Measurements from ENCODE around the gene GET4.
"Not testable (repeated sequence)": the region's sequence is repeated elsewhere in the genome, so short reads cannot be mapped to it uniquely, and the experiment has no call there.

The GET4 gene

DNA sequence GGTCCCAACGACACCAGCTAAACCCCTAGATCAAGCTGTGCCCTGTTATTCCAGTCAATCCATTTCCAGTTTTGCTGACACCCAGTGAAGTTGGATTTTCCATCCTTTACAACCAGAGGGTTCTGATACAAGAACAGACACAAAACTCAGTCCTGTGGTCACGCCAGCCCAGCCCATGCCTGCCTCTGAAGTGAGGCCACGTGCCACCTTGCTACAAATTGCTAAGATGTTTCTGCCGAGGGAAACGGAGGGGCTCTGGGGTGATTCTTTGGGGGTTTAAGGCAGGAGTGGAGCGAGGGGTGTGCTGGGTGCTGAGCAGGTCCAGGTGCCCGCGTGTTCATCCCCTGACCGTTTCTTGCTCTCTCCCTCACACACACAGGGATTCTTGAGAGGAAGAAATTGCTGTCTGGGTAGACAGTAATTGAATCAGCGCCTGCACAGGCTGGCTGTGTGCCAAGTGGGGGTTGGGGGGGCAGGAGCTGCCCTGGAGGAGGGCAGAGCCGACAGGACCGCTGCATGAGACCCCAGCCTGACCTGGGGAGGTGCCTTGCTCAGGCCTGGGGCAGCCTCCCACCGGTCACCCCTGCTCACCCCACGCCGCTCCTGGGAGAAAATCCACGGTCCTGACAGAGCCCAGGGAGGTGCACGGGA, 40.1 kb downstream of the GET4 start:
- DNase-seq (ENCODE audit: low read depth): no peak

DNA sequence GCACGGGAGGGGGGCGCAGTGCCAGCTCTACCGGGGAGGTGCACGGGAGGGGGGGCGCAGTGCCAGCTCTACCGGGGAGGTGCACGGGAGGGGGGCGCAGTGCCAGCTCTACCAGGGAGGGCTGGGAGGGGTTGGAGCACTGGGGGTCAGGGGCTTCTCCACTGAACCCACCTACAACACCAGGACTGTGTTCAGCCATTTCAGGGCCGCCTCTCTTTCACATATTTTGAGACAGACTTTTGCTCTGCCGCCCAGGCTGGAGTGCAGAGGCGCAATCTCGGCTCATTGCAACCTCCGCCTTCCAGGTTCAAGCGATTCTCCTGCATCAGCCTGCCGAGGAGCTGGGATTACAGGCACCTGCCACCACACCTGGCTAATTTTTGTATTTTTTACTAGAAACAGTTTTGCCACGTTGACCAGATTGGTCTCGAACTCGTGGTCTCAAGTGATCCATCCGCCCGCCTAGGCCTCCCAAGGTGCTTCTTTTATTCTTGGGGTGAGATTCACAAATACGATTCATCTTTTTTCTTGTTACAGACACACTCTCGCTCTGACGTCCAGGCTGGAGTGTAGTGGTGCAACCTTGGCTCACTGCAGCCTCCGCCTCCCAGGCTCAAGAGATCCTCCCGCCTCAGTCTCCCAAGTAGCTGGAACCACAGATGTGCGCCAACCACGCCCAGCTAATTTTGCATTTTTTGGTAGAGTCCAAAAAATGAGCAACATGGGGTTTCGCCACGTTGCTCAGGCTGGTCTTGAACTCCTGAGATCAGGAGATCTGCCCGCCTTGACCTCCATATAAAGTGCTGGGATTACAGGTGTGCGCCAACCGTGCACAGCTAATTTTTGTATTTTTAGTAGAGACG, 41.1 kb downstream of the GET4 start:
- no peak for DNase-seq (ENCODE audit: low read depth)

DNA sequence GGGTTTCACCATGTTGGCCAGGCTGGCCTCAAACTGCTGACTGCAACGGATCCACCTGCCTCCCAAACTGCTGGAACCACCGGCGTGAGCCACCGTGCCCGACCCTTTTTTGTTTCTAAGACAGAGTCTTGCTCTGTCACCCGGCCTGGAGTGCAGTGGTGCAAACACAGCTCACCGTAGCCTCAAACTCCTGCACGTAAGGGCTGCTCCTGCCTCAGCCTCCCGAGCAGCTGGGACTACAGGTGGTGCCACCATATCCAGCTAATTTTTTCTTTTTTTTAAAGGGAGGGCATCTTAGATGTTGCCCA, 41.7 kb downstream of the GET4 start:
- no peak for DNase-seq (ENCODE audit: low read depth)

DNA sequence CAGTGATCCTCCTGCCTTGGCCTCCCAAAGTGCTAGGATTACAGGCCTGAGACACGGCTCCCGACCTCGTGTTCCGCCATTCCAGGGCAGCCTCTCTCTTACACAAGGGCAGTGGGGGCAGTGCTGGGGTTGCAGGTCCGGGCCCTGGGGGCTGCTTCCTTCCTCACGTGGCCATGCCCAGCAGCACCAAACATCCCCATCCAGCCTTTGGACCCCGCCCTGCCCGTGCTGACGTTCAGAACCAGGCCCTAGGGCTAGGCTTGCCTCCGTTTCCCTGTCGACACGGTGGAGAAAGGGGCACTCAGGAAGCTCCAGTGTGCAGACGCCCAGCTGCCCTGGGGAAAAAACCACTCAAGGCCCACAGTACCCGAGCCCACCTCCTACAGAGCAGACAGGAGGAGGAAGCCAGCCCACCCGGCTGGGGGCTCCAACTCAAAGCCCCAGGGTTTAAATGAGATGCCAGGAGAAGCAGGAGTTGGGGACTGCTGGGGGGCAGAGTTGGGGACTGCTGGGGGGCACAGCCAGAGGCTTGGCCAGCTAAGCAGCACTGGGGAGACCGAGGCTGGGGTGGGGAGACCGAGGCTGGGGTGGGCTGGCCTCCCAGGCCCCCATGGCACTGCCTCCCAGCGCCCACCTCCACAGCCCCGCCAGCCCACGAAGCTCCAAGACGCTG, 42.2 kb downstream of the GET4 start:
- DNase-seq (ENCODE audit: low read depth): no peak

DNA sequence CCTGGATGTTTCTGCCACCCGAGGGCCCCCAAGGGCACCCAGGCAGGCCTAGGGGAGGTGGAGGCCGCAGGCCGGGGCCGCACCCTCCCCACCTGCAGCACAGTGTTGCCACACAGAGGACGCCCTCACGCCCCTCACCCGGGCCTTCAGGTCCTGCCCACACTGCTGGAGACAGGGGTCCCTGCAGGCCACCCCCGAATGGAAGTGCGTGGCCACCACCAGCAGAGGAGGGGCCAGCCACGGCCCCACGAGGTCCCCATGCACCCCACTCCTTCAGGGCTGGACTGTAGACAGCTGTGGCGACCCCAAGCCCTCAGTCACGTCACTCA, 42.7 kb downstream of the GET4 start:
- no peak for DNase-seq (ENCODE audit: low read depth)

DNA sequence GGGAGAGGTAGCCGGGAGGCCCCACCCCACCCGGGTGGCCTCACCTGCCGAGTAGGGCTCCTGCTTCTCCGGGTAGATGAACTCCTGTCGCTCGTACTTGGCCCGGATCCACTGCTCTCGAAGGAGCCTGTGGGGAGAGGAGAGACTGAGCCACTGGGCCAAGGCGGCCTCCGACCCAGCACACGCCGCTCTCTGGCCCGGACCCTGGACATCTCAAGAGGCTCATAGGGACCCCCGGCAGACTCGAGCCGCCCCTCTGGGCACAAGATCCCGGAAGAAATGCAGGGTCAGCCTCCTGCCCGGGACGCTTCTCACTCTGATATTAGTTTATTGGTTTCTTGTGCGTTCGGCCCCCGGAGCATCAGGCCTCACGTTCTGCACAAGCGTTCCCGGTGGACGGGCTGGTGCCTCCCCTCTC, 43.6 kb downstream of the GET4 start:
- no peak for DNase-seq (ENCODE audit: low read depth)

DNA sequence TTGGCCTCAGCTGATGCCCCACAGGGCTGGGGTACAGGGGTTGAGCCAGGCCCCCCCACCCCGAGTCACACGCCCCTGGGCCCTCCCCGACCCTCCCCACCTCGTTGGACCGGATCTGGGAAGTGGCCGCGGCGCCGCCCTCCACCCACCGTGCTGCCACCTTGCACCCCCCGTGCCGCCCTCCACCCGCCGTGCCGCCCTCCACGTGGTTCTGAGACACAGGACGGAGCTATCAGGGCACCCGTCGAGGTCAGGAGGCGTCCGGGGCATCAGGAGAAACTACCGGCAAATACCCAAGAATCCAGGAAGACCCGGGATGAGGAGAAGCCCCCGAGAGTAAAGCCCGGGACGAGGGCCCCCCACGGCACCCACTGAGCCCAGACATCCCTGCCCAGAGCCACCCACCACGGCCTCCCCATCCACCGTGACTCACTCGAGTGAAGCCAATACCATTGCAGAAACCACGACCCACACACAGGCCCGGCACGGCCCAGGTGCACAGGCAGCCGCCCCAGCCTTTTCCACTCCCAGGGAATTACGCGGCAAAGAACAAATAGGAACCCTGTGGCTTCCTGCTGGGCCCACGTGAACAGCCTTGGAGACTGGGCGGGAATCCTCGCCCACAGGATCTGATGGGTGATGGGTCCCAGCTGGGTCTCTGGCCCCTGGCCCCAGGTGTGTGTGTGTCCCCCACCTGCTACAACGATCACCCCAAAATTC, 44.2 kb downstream of the GET4 start:
- no peak for DNase-seq (ENCODE audit: low read depth)

DNA sequence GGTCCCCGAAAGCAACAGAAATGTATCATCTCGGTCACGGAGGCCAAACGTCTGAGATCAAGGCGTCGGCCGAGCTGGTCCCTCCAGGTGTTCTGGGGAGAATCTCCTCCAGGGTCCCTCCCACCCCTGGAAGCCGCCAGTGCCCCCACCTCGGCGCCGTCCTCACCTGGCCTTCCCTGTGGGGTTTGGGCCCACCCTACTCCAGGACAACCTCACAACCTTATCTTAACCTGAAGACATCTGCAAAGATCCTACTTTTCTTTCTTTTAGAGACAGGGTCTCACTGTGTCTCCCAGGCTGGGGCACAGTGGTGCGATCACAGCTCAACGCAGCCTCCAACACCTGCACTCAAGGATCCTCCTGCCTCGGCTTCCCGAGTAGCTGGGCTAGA, 44.7 kb downstream of the GET4 start:
- DNase-seq (ENCODE audit: low read depth): no peak

DNA sequence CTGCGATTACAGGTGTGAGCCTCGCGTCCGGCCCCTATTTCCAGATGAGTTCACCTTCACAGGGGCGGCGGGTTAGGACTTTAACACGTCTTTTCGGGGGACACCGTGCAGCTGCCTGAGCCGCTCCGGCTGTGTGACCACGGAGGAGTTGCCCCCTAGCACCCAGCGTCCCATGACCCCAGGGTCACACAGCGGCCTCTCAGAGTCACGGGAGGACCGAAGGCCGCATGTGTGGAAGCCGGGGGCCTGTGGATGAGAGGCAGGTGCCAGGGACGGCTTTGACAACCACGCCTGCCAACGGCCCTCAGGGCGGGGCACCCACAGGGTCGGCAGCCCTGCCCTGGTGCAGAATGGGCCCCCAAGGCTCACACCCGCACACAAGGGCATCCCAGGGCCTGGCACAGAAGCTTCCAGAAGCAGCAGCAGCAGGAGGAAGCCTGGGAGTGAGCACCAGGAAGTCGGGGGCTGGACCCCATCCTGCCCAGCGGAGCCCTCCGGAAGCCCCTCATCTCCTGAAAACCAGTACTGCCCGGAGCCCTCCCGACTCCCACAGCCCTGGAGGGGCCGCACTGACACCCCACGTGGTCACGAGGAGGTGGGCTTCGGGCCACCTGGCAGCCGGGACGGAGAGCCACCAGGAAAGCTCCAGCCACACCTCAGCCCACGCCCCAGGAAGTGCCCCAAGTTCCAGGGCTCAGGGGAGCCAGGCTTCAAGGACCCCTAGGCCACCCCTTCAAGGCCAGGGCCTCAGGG, 45.4 kb downstream of the GET4 start:
- DNase-seq (ENCODE audit: low read depth): no peak

DNA sequence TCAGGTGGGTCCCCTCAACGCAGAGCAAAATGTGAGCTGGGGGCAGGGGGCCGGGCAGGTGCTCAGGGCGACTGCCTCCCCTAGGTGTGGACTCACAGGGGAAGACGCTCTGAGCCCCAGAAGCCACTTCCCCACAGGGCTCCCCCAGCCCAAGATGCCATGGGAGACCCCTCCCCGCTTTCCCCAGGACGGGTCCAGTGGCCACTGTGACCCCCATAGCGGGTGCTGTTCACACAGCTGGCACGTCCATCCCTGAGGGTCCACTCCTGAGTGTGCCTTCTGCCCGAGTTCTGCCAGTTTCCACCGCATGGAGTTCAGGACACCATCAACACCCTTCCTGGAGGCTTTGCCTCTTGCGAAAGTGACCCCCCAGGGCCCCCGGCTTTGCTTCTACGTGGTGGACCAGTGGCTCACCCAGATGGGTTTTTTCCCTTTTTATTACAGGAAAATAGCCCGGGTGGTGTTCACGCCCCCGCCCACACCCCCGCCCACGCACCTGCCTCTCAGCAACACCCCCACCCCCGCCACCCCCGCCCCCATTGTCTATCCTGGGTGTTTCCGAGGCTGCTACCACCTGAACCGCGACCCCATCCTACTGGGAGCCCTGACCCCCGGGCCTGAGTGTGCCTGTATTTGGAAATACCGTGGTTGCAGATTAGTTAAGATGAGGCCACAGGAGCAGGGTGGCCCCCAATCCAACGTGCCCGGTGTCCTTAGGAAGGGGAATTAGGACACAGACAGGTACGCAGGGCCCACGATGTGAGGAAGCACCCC, 46.2 kb downstream of the GET4 start:
- DNase-seq (ENCODE audit: low read depth): peak; percentile 47

DNA sequence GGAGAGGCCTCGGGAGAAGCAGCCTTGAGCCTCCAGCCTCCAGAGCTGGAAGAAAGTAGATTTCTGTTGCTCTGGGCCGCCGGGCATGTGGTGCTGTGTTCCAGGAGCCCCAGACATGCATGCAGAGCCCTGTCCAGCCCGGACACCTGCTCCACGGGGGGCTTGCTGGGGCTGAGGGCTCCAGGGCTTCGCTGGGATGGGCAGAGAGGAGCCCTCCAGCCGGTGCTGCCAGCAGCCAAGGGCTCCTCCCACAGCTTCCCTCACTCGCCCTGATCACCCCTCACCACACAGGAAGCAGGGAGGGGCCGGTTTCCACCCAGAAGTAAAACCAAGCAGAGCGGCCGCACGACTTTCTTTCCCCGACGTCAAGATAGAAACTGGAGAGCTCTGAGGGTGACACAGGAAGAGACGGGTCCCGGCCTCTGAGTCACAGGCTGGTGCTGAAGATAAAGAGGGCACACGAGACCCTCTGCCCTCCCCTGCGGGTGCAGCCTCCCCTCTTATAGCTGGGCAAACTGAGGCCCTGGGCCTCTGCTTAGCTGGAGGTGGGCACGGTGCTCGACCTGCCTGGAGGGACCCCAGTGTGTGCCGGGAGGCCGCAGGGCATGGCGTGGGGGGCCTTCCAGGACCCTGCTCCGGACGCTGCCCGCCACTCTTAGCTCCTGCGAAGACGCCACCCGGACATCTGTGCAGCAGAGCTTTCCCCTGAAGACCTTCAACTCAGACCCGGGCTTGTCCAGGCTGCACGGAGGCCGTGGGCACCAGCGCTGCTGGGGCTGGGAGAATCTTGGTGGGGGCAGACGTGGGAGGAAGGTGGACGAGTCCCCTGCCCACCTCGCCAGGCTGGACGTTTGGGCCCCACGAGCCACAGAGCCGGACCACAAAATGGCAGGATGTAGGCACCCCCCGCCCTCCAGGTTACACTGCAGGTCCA, 47.0 kb downstream of the GET4 start:
- peak; percentile 88 for DNase-seq (ENCODE audit: low read depth)

DNA sequence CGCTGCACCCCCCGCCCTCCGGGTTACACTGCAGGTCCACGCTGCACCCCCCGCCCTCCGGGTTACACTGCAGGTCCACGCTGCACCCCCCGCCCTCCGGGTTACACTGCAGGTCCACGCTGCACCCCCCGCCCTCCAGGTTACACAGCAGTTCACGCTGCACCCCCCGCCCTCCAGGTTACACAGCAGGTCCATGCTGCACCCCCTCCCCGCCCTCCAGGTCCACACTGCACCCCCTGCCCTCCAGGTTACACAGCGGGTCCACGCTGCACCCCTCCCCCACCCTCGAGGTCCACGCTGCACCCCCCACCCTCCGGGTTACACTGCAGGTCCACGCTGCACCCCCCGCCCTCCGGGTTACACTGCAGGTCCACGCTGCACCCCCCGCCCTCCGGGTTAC, 47.7 kb downstream of the GET4 start:
- DNase-seq (ENCODE audit: low read depth): not testable (repeated sequence)

DNA sequence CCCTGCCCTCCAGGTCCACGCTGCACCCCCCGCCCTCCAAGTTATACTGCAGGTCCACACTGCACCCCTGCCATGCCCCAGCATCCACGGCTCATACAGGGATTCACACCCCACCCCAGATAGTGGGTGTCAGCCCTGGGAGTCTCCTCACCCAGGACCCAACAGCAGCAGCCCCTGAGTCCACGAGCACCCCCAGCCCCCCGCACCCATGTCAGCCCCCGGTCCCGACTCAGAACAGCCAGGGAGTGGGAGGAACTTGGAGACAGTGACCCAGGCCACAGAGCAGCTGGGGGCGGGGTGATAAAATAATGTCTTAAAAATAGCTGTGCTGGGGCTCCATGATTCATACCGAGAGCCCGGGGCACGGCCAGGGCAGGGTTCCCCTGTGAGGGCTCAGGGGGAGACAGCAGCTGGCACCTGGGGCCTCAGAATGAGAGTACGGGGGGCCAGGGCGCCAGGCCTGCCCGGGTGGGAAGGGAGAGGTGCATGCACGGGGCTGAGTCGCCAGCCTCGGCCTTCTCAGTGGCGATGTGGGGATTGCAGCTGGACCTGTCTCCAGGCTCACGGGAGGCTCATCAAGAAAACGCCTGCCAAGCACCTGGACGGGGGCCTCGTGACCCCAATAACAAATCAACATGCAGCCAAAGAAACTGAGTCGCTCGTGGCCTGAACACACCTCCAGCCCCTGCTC, 48.3 kb downstream of the GET4 start:
- DNase-seq (ENCODE audit: low read depth): no peak

DNA sequence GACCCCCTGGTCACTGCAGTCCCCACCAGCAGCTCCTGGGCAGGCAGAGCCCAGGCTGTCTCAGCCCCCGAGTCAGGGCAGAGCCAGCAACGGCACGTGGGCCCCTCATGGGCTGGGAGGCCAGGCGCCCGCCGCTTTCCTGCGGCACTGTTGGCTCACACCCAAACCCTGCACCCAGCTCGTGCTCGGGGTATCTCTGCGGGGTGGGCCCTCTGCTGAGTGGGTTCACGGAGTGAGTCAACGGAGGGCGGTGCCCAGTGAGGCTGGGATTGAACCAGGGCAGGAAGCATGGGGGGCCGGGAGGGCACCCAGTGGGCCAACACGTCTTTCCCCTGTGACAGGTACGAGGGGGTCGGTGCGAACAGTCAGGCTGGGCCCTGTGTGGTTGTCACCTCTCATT, 49.2 kb downstream of the GET4 start:
- peak; percentile 51 for DNase-seq (ENCODE audit: low read depth)

DNA sequence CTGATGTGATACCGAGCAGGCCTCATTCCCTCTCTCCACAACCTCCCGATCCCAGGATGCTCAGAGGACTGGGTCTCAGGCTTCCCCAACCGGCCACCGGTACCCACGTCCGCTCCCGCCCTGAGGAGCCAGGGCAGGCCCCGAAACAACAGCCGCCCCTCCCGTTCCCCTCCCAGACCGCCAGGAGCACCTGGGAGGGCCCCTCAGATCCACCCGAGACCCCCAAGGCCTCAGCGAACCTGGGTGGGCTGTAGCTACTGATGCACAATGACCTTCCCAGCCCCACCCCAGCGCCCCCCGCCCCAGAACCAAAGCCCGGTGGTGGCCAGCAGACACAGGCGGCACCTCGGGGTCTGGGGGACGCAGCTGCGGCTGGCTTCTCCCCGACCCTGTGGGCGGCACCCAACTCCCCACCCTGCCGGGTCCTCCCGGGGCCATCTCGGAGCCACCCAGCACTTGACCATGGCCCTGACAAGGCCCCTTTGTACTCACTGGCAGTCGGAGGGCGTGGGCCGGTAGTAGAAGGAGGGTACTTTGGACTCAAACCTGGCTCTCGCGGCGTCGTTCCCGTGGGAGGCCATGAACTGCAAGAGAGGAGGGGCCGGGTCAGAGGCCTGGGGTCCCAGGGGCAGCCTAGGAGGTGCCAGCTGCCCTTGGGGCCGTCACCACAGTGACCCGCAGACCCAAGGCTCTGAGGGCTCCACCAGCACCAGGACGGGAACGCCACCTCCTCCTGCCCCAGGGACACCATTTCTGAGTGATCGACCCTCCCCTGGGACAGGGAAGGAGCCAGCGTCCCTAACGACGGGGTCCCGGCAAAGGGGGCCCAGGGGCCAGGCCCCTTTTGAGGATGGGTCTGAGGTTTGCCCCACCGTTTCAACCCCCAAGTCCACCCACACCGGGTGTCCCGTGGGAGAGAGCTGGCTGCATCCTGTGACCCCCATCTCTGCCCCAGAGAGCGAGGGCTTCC, 50.0 kb downstream of the GET4 start:
- DNase-seq (ENCODE audit: low read depth): no peak

DNA sequence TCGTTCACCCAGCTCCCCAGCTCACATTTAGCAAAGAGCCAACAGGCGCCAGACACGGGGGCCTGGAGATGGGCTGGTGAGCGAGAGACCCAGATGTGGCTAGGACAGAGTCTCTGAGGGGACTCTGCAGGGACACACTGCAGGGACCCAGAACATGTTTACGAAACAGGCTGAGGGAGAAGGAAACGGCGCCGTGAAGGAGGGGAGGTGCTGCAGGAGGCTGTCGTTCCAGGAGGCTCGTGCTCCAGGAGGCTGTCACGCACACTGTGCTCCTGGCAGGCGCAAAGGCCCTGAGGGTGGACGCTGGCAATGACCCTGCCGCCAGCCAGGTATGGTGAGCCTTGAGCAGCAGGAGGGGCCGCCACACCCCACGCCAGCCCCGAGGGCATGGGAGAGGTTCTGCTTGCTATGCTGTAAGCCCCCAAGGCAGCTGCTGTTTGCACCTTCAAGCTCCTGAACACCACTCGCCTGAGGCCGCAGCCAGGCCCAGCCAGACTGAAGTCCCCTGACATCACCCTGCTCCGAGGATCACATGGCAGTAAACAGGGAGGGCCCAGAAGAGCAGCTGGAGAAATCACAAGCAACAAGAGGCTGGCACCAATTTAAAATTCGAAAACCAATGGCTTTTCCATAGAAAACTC, 50.8 kb downstream of the GET4 start:
- no peak for DNase-seq (ENCODE audit: low read depth)

DNA sequence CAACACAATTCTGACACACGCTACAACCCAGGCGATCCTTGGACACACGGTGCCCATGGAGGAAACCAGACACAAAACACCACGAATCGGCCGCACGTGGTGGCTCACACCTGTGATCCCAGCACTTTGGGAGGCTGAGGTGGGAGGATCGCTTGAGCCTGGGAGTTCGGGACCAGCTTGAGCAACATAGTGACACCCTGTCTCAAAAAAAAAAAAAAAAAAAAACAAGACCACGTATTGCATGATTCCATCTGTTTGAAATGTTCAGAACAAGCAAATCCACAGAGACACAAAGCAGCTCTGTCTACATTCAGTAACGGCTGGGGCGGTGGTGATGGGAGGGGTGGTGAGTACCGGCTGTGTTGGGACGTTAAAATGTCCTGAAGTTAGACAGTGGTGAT, 53.0 kb downstream of the GET4 start:
- no peak for DNase-seq (ENCODE audit: low read depth)
